ENCODE results near the gene PRKCSH. TPM values are rescaled to one million over a fixed set of nuclear protein-coding genes. Genes with fewer than 3 reads are reported as not detected.

The PRKCSH gene
- polyA plus RNA-seq, 1 donor from 2014 or later: 77.5 TPM

DNA sequence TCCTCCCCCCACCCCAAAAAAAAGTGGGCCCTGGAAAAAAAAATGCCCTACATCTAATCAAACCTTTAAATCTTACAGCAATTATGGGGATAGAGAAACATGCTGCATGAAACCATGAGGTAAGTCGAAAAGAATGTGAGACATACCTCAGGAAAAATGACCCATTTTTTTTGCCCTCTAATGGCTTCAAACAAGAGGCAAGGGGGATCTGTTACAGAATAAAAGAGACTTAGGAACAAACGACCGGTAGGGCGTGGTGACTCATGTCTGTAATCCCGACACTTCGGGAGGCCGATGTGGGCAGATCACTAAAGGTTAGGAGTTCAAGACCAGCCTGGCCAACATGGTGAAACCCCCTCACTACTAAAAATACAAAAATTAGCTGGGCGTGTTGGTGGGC, 24.8 kb upstream of the PRKCSH start:
- Mint-ChIP-seq H3K4me1 (peaks cover 0 to 2% (median 0%) of the 10 kb centered on the region in 3 donors), H3K36me3 (no peaks in the 10 kb centered on the region), H3K27me3 (peaks cover 10% of the 10 kb centered on the region), H3K4me3 (peak overlapping the region in 1 of 4 donors; percentile 17), H3K9me3 (no peaks in the 10 kb centered on the region), H3K27ac (no peak overlapping the region)

DNA sequence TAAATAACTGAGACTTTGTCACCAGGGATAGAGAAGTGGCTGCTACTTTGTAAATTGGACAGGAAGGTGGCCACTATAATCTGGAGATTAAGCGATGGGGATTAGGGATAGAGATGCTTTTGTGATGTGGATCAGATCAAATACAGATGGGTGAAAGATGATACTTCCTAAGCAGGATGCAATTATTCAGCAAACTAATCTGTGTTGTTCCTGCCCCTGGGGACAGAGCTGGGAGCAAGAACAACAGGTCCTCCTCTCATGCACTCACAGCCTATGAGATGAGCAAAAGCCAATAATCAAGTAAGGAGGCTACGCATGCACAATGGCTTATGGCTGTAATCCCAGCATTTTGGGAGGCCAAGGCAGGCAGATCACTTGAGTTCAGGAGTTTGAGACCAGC, 20.9 kb upstream of the PRKCSH start:
- H3K9me3 Mint-ChIP-seq: no peaks in the 10 kb centered on the region
- no peak overlapping the region for H3K4me3 Mint-ChIP-seq
- no peak overlapping the region for H3K27ac Mint-ChIP-seq
- H3K27me3 Mint-ChIP-seq: peaks cover 21% of the 10 kb centered on the region
- peaks cover 5 to 6% (median 6%) of the 10 kb centered on the region in 3 donors for H3K4me1 Mint-ChIP-seq
- no peaks in the 10 kb centered on the region for H3K36me3 Mint-ChIP-seq

GRCh38 chr19:11416346-11417052, 18.9 kb upstream of the PRKCSH start:
- H3K27ac Mint-ChIP-seq: peak overlapping the region in 1 of 3 donors; percentile 63
- peaks cover 7 to 14% (median 13%) of the 10 kb centered on the region in 3 donors for H3K4me1 Mint-ChIP-seq
- H3K9me3 Mint-ChIP-seq: no peaks in the 10 kb centered on the region
- no peak overlapping the region for H3K4me3 Mint-ChIP-seq
- no peaks in the 10 kb centered on the region for H3K36me3 Mint-ChIP-seq
- H3K27me3 Mint-ChIP-seq: peaks cover 24% of the 10 kb centered on the region

GRCh38 chr19:11418094-11418548, 17.3 kb upstream of the PRKCSH start:
- H3K27ac Mint-ChIP-seq: peak overlapping the region in 2 of 3 donors; percentile 67 to 85
- no peaks in the 10 kb centered on the region for H3K9me3 Mint-ChIP-seq
- peaks cover 30% of the 10 kb centered on the region for H3K27me3 Mint-ChIP-seq
- peaks cover 18 to 21% (median 20%) of the 10 kb centered on the region in 3 donors for H3K4me1 Mint-ChIP-seq
- H3K4me3 Mint-ChIP-seq: peak overlapping the region; percentile 70 to 94 (median 79)
- H3K36me3 Mint-ChIP-seq: no peaks in the 10 kb centered on the region

GRCh38 chr19:11418549-11419506, 16.6 kb upstream of the PRKCSH start, which contains the start of gene RGL3:
TSS of gene RGL3 (minus strand) at chr19:11419314. CDS start at chr19:11419278, 36 bp downstream.
- Mint-ChIP-seq H3K4me1 (peaks cover 20 to 28% (median 24%) of the 10 kb centered on the region in 3 donors), H3K4me3 (peak within 1 kb of the TSS; percentile 70 to 94 (median 88)), H3K27ac (peak within 1 kb of the TSS; percentile 80 to 97 (median 85)), H3K36me3 (no peaks in the 10 kb centered on the region), H3K9me3 (no peaks in the 10 kb centered on the region), H3K27me3 (peaks cover 35% of the 10 kb centered on the region)

DNA sequence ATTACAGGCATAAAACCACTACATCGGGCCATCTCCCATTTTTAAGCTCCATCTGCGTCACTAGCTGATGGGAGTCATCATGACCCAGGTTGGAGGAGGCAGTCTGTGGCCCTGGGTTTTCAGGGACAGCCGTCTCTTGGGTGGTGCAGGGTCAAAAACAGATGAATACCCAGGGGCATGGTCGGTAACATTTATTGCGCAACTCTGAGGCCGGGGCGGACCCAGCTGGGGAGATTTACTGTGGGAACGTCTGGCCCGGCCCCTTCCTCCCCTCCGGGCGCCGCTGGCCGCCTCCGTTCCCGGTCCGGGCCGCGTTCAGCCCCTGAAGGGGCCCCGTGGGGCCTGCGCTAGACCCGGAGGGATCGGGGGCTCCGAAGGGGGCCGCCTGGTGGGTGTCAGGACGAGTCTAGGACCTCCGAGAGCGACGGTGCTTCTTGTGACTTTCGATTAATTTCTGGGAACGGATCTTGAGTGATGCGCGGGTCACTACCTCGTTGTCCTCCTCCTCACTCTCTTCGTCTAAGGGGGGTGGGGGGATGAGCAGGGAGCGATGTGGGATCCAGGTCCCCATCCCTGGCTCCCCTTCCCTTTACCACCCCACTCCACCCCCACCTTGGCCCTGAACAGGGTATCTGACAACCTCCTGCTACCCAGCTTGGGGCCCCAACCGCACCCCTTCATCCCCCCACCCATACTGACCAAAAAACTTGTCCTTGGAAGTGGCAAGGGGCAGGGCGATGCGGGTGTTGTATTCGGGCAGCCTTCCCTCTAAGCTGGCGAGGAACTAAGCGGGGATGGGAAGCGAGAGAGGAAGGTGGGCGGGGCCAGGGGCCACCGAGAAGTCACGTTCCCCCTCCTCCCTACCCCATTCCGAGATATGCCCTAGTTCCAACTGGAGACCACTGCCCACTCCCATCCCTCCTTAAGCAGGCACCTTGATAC, 14.7 kb upstream of the PRKCSH start:
- Mint-ChIP-seq H3K27me3 (peaks cover 35% of the 10 kb centered on the region), H3K27ac (peak overlapping the region in 2 of 3 donors; percentile 94 to 97), H3K4me1 (peaks cover 20 to 28% (median 25%) of the 10 kb centered on the region in 3 donors), H3K36me3 (no peaks in the 10 kb centered on the region), H3K9me3 (no peaks in the 10 kb centered on the region), H3K4me3 (peak overlapping the region; percentile 81 to 92 (median 88))

DNA sequence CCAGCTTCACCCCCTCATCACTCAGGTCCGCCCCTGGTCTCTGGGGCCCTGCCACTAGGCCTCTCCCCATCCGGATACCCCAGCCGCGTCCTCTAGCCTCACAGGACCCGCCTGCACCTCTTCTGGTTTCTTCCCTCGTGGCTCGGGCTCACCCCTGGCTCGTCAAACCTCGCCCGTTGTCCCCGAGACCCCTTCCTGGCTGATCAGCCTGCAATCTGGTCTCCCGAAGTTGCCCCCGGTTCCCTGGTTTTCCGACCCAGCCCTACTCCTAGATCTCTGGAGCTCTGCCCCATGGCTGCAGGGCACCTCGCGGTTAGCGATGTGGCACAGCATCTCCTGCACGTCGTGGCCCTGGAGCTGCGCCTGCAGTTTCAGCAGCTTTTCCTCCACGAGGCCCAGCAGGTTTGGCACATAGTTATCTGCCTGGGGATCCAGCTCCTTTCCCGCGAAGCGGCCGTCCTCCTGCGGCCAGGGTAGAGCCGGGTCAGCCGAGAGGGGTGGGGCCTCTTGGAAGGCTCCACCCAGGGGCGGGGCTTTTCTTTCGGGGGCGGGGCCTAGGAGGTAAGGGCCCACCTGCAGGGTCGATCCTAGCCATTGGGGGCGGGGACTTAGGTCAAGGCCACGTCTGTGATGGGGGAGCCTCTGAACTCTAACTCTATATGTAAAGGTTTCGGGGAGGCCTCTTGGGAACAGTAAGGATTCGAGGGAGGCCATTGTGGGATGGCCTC, 13.9 kb upstream of the PRKCSH start:
- Mint-ChIP-seq H3K36me3 (no peaks in the 10 kb centered on the region), H3K4me3 (peak overlapping the region; percentile 81 to 92 (median 88)), H3K4me1 (peaks cover 20 to 28% (median 25%) of the 10 kb centered on the region in 3 donors), H3K27ac (peak overlapping the region; percentile 83 to 97 (median 94)), H3K27me3 (peaks cover 35% of the 10 kb centered on the region), H3K9me3 (no peaks in the 10 kb centered on the region)

DNA sequence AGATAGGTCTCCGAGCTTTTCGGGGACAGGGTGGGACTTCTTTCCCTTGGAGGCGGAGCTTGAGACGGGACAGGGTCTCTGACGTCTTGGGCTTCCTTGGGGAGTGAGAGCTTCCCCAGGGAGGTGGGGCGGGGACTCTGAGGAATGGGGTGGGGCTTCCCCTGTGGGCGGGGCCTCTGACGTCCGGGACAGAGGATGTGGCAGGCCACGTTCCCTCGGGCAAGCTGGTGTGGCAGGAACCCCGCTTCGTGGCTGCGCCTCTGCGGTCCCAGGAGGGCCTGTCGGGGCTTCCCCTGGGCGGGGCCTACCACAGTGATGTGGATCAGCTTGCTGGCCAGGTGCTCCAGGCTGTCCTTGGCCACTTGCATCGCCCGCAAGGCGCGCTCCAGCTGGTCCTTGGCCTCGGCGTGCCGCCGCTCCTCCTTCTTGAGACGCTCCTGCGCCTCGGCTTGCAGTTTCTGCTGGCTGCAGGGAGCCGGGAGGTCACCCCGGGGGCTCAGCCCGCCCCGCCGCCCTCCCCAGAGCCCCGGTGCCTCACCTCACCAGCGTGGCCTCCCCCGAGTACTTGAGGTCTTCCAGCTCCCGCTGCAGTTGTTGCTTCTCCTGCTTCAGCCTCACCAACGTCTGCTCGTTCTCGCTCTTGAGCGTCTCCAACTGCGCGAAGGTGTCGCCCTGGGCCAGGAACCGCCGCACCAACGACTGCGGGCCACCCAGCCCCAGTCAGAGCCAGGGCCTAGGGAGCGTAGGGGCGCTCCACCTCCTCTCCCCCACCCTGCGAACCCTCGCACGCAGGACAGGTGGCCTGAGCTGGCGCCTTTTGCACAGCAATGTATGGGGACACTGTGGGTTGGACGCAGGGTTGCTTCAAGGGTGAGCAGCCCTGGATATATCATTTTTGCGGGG, 13.0 kb upstream of the PRKCSH start:
- Mint-ChIP-seq H3K27me3 (peaks cover 35% of the 10 kb centered on the region), H3K9me3 (no peaks in the 10 kb centered on the region), H3K4me3 (peak overlapping the region; percentile 81 to 92 (median 88)), H3K4me1 (peaks cover 20 to 28% (median 25%) of the 10 kb centered on the region in 3 donors), H3K36me3 (no peaks in the 10 kb centered on the region), H3K27ac (peak overlapping the region; percentile 83 to 97 (median 94))

- H3K27ac Mint-ChIP-seq: peak overlapping the region in 2 of 3 donors; percentile 86 to 94
These were observed 12.2 kb upstream of the PRKCSH start for GRCh38 chr19:11423164-11423790.

GRCh38 chr19:11423791-11424181, 11.6 kb upstream of the PRKCSH start:
- Mint-ChIP-seq H3K27me3 (peaks cover 28% of the 10 kb centered on the region), H3K9me3 (no peaks in the 10 kb centered on the region), H3K27ac (peak overlapping the region in 2 of 3 donors; percentile 6 to 78), H3K4me3 (no peak overlapping the region), H3K36me3 (no peaks in the 10 kb centered on the region), H3K4me1 (peaks cover 18 to 27% (median 22%) of the 10 kb centered on the region in 3 donors)

More at GRCh38 chr19:11423164-11423790, 12.2 kb upstream of the PRKCSH start:
- no peaks in the 10 kb centered on the region for H3K36me3 Mint-ChIP-seq
- peak overlapping the region; percentile 8 to 92 (median 88) for H3K4me3 Mint-ChIP-seq
- peaks cover 32% of the 10 kb centered on the region for H3K27me3 Mint-ChIP-seq
- H3K4me1 Mint-ChIP-seq: peaks cover 18 to 28% (median 23%) of the 10 kb centered on the region in 3 donors
- H3K9me3 Mint-ChIP-seq: no peaks in the 10 kb centered on the region

DNA sequence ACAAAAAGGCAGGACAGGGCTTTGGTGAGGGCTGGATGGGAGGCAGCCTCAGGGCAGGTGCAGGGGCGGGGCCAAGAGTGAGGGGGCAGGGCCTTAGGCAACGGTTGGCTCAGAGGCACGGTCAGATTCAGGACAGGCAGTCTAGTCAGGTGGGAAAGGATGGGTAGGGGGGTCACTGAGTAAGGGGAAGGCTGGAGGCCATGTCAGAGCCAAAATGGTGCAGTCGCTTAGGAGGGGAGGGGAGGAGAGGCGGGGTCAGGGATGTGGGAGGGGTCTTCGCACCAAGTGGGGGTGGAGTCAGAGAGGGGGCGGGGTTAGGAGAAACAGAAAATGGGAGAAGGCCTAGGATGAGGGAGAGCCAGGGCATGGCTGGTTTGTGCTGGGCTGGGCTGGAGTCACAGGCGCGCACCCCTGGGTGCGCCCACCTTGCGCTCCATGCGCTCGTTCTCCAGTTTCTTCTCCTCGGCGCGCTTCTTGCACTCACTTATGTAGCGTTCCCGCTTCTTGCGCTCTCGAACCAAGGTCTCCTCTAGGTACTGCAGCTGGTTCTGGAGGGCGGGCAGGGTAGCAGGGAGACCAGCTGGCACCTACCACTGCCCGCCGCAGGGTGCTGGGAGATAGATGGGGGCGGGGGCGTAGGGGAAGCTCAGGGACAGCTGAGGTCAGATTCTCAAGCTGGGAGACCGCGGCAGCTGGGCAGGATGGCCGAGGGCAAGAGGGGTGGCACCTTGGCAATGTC, 9.5 kb upstream of the PRKCSH start:
- Mint-ChIP-seq H3K9me3 (no peaks in the 10 kb centered on the region), H3K4me1 (peaks cover 11 to 23% (median 16%) of the 10 kb centered on the region in 3 donors), H3K27me3 (peaks cover 20% of the 10 kb centered on the region), H3K4me3 (no peak overlapping the region), H3K27ac (peak overlapping the region in 1 of 3 donors; percentile 36), H3K36me3 (no peaks in the 10 kb centered on the region)

GRCh38 chr19:11426656-11427055, 8.8 kb upstream of the PRKCSH start:
- H3K27ac Mint-ChIP-seq: no peak overlapping the region
- no peaks in the 10 kb centered on the region for H3K36me3 Mint-ChIP-seq
- no peaks in the 10 kb centered on the region for H3K9me3 Mint-ChIP-seq
- peaks cover 6 to 19% (median 11%) of the 10 kb centered on the region in 3 donors for H3K4me1 Mint-ChIP-seq
- no peak overlapping the region for H3K4me3 Mint-ChIP-seq
- H3K27me3 Mint-ChIP-seq: peaks cover 13% of the 10 kb centered on the region
